OCI-LY1 (cell line): ENCODE data around the gene PLEKHA7.

Source experiments
- H2AFZ ChIP-seq: fragments of 200-600 bp; sonication (generic), shearing (Covaris generic); 2 replicates; pipeline ENCODE4 v1.6.0; 2014; ENCODE audit warnings: antibody characterized with exemption, mild to moderate bottlenecking, low read length
- H3F3A ChIP-seq: fragments of 200-600 bp; sonication (generic), shearing (Covaris generic); 2 replicates; pipeline ENCODE4 v1.6.0; 2014; ENCODE audit warnings: mild to moderate bottlenecking, antibody characterized with exemption, low read length, moderate library complexity; ENCODE audit not compliant: insufficient read depth
- H3K27ac ChIP-seq: fragments of 200-600 bp; sonication (generic); 2 replicates; pipeline ENCODE4 v1.5.1; 2014; ENCODE audit warnings: low read length, mixed run types, mild to moderate bottlenecking, low read depth; ENCODE audit not compliant: poor library complexity, severe bottlenecking
- H3K27me3 ChIP-seq: fragments of 200-600 bp; sonication (generic); 2 replicates; pipeline ENCODE4 v1.6.0; 2014; ENCODE audit warnings: antibody characterized with exemption, mild to moderate bottlenecking, low read length, moderate library complexity; ENCODE audit not compliant: insufficient read depth
- H3K36me3 ChIP-seq: fragments of 200-600 bp; sonication (generic); 2 replicates; pipeline ENCODE4 v1.6.1; 2014; ENCODE audit warnings: mild to moderate bottlenecking, antibody characterized with exemption, low read length, moderate library complexity, mixed read lengths; ENCODE audit not compliant: insufficient read depth
- H3K4me1 ChIP-seq: fragments of 200-600 bp; sonication (generic); 2 replicates; pipeline ENCODE4 v1.5.1; 2014; ENCODE audit warnings: mild to moderate bottlenecking, low read length, moderate library complexity; ENCODE audit not compliant: insufficient read depth, severe bottlenecking
- H3K4me2 ChIP-seq: fragments of 200-600 bp; sonication (generic), shearing (Covaris generic); 2 replicates; pipeline ENCODE4 v1.6.1; 2014; ENCODE audit warnings: low read length
- H3K4me3 ChIP-seq: fragments of 200-600 bp; sonication (generic); 2 replicates; pipeline ENCODE4 v1.5.1; 2014; ENCODE audit warnings: low read length, low read depth, mild to moderate bottlenecking, mixed read lengths; ENCODE audit not compliant: poor library complexity, severe bottlenecking
- H3K79me2 ChIP-seq: fragments of 200-600 bp; shearing (Covaris generic); 2 replicates; pipeline ENCODE4 v1.6.1; 2016; ENCODE audit warnings: mixed run types, low read length, mixed read lengths; ENCODE audit not compliant: insufficient read depth
- H3K9ac ChIP-seq: fragments of 200-600 bp; sonication (generic), shearing (Covaris generic); 2 replicates; pipeline ENCODE4 v1.6.1; 2014; ENCODE audit warnings: mild to moderate bottlenecking, low read length, mixed read lengths
- H3K9me2 ChIP-seq: fragments of 200-600 bp; sonication (generic), shearing (Covaris generic); 2 replicates; pipeline ENCODE4 v1.6.1; 2014; ENCODE audit warnings: low read depth, mild to moderate bottlenecking, low read length, mixed read lengths
- H3K9me3 ChIP-seq: fragments of 200-600 bp; shearing (Covaris generic); 2 replicates; pipeline ENCODE4 v1.6.1; 2014; ENCODE audit warnings: low read length, mixed read lengths
- H4K20me1 ChIP-seq: fragments of 200-600 bp; sonication (generic), shearing (Covaris generic); 2 replicates; pipeline ENCODE4 v1.6.0; 2016; ENCODE audit warnings: mild to moderate bottlenecking, low read length; ENCODE audit not compliant: insufficient read depth
- EZH2 ChIP-seq: fragments of 200-600 bp; sonication (generic), shearing (Covaris generic); IDR thresholded peaks from 2 replicates; pipeline ENCODE4 v1.8.0; 2017; ENCODE audit warnings: borderline replicate concordance, mixed run types, mild to moderate bottlenecking, antibody characterized with exemption, low read length, moderate library complexity, mixed read lengths
- TF ChIP-seq, protein P1 (sequence below): fragments of 200-600 bp; sonication (generic), shearing (Covaris generic); IDR thresholded peaks from 2 replicates; pipeline ENCODE4 v1.5.1; 2017; ENCODE audit warnings: mild to moderate bottlenecking, antibody characterized with exemption, low read length, moderate library complexity, mixed read lengths

PLEKHA7 gene

DNA sequence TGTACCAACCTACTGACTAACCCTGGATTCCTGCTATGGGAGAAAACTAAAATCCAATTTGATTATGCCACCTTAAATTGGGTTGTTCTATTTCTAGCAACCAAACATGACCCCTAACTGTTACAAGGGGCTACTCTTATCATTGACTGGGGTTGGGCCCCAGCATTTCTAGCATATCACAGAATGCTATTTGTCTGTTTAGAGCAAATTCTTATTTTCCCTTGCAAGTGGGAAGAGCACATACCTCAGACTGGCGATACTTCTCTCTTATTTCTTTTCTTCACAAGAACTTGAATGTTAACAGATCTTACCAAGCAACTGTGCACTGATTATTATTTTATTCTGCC lies 182.0 kb downstream of the PLEKHA7 start:
- Histone ChIP-seq H3K27ac (no peak overlapping the region), H3K9me3 (no peaks in the 10 kb centered on the region), H3K4me3 (no peak overlapping the region), H3K27me3 (no peaks in the 10 kb centered on the region), H3F3A (no peaks in the 10 kb centered on the region), H3K4me1 (no peaks in the 10 kb centered on the region), H3K4me2 (no peak overlapping the region), H3K36me3 (no peaks in the 10 kb centered on the region), H4K20me1 (no peaks in the 10 kb centered on the region), H2AFZ (no peak overlapping the region), H3K9ac (no peak overlapping the region), H3K9me2 (no peaks in the 10 kb centered on the region), H3K79me2 (no peaks in the 10 kb centered on the region)
- no peak for TF ChIP-seq EZH2
- TF ChIP-seq, protein P1, sequence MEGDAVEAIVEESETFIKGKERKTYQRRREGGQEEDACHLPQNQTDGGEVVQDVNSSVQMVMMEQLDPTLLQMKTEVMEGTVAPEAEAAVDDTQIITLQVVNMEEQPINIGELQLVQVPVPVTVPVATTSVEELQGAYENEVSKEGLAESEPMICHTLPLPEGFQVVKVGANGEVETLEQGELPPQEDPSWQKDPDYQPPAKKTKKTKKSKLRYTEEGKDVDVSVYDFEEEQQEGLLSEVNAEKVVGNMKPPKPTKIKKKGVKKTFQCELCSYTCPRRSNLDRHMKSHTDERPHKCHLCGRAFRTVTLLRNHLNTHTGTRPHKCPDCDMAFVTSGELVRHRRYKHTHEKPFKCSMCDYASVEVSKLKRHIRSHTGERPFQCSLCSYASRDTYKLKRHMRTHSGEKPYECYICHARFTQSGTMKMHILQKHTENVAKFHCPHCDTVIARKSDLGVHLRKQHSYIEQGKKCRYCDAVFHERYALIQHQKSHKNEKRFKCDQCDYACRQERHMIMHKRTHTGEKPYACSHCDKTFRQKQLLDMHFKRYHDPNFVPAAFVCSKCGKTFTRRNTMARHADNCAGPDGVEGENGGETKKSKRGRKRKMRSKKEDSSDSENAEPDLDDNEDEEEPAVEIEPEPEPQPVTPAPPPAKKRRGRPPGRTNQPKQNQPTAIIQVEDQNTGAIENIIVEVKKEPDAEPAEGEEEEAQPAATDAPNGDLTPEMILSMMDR, result no peak

GRCh38 chr11:16831316-16832192 lies 182.7 kb downstream of the PLEKHA7 start:
- Histone ChIP-seq H3K4me3 (no peak overlapping the region), H3K36me3 (no peaks in the 10 kb centered on the region), H2AFZ (no peak overlapping the region), H3K4me1 (no peaks in the 10 kb centered on the region), H3F3A (no peaks in the 10 kb centered on the region), H4K20me1 (no peaks in the 10 kb centered on the region), H3K9me3 (no peaks in the 10 kb centered on the region), H3K9me2 (no peaks in the 10 kb centered on the region), H3K79me2 (no peaks in the 10 kb centered on the region), H3K4me2 (no peak overlapping the region), H3K9ac (no peak overlapping the region), H3K27me3 (no peaks in the 10 kb centered on the region), H3K27ac (no peak overlapping the region)
- no peak for TF ChIP-seq EZH2
- TF ChIP-seq, protein P1, result no peak

DNA sequence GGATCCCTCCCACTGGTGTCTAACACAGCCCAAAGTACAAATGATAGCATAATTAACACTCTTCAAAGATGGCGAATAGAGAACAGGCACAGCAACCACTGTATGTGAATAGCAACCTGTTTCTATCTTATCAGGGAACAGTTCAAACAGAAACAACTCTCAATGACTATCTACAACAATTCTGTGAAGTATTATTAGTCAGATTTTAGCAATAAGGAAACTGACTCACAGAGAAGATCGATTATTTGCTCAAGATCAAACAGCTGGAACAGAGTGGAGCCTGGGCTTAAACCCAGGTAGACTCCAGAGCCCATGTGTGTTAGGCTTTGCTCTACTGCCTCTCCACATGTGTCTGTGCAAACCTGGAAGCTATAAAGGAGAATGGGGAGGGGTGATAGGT lies 187.1 kb downstream of the PLEKHA7 start:
- H3F3A ChIP-seq, result no peaks in the 10 kb centered on the region
- no peak overlapping the region for H3K27ac ChIP-seq
- TF ChIP-seq, protein P1, result no peak
- no peak for TF ChIP-seq EZH2
- H3K9me3 ChIP-seq, result no peaks in the 10 kb centered on the region
- H2AFZ ChIP-seq, result no peak overlapping the region
- no peaks in the 10 kb centered on the region for H4K20me1 ChIP-seq
- H3K9ac ChIP-seq, result no peak overlapping the region
- H3K79me2 ChIP-seq, result no peaks in the 10 kb centered on the region
- no peak overlapping the region for H3K4me3 ChIP-seq
- no peak overlapping the region for H3K4me2 ChIP-seq
- no peaks in the 10 kb centered on the region for H3K27me3 ChIP-seq
- no peaks in the 10 kb centered on the region for H3K4me1 ChIP-seq
- no peaks in the 10 kb centered on the region for H3K36me3 ChIP-seq
- no peaks in the 10 kb centered on the region for H3K9me2 ChIP-seq
